ENCODE data around the gene RABEP1. TPM values are rescaled to one million over a fixed set of nuclear protein-coding genes. Genes with fewer than 3 reads are reported as not detected.

RABEP1 gene
- polyA plus RNA-seq, 1 experiment: 46.9 TPM

DNA sequence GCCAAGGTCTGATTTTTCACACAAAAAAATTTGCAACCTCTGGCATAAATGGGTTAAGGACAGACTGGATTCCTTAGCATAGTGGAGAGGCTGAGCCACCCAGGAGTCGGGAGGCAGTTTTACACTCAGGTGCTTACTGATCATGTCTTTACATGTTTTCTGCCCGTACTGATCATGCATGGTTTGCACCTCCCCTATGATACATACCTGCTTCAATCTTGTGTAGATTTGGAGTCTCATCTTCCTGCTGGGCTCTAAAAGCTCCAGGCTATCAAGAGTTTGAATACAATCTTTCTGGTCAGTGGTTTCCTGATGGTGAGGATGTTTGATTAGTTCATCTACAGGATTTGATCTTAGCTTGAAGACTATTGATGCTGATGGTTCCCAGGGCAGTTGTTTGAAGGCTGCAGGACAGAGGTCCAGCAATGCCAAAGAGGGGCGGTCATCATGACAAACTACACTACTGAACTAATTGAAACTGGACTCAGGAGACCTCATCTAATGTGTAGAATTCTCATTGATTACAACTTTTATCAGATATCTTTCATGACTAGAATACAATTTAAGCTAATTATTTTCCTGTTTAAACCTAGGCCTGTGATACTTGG is 150.0 kb downstream of the RABEP1 start:
- TF ChIP-seq, protein P1, sequence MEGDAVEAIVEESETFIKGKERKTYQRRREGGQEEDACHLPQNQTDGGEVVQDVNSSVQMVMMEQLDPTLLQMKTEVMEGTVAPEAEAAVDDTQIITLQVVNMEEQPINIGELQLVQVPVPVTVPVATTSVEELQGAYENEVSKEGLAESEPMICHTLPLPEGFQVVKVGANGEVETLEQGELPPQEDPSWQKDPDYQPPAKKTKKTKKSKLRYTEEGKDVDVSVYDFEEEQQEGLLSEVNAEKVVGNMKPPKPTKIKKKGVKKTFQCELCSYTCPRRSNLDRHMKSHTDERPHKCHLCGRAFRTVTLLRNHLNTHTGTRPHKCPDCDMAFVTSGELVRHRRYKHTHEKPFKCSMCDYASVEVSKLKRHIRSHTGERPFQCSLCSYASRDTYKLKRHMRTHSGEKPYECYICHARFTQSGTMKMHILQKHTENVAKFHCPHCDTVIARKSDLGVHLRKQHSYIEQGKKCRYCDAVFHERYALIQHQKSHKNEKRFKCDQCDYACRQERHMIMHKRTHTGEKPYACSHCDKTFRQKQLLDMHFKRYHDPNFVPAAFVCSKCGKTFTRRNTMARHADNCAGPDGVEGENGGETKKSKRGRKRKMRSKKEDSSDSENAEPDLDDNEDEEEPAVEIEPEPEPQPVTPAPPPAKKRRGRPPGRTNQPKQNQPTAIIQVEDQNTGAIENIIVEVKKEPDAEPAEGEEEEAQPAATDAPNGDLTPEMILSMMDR (IDR thresholded peaks at IDR 0.05; ENCODE audit: low read depth, low read length): no peak
- CTCF ChIA-PET: interaction anchor here (0.6 kb wide), 1 partner anchor 182 kb away, joined by 3 read pairs; no protein-coding TSS in a partner anchor
- POLR2A ChIA-PET: no interaction called here
- Histone ChIP-seq H3K27ac (ENCODE audit: low read depth, low read length) (no peak overlapping the region), H3K9me3 (ENCODE audit: control insufficient read depth, insufficient read depth, low read length) (no peaks in the 10 kb centered on the region), H3K27me3 (ENCODE audit: control insufficient read depth, insufficient read depth, low read length) (no peaks in the 10 kb centered on the region), H3K4me3 (ENCODE audit: low read depth, low read length) (no peak overlapping the region)
- no peak for DNase-seq (ENCODE audit: low read depth, low spot score)

DNA sequence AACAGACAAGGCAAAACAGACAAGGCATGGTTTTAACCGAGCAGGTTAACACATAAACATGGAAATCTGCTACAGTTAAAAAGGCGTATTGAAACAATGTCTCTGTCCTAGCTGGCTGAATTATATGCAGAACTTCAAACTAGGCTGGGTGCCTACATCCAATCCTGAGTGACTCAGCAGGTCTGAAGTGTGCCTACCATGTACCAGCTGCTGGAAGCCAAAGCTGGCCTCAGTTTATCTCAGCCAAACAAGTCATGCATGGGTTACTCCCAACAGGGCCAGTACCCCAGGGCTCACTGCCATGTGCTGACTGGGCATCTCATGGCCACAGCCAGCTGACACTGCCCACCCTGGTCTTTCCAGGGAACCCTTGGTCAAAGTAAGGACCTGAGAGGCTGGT is 152.9 kb downstream of the RABEP1 start:
- no peaks in the 10 kb centered on the region for H3K27me3 ChIP-seq (ENCODE audit: control insufficient read depth, insufficient read depth, low read length)
- TF ChIP-seq, protein P1 (IDR thresholded peaks at IDR 0.05; ENCODE audit: low read depth, low read length): no peak
- ChIA-PET CTCF (no interaction called here), POLR2A (no interaction called here)
- no peaks in the 10 kb centered on the region for H3K9me3 ChIP-seq (ENCODE audit: control insufficient read depth, insufficient read depth, low read length)
- no peak overlapping the region for H3K4me3 ChIP-seq (ENCODE audit: low read depth, low read length)
- no peak overlapping the region for H3K27ac ChIP-seq (ENCODE audit: low read depth, low read length)
- DNase-seq (ENCODE audit: low read depth, low spot score): no peak

Other genes with a start within 250 kb of the RABEP1 start
- not detected in 2 replicates for gene SLC52A1, start 246.9 kb upstream of the RABEP1 start, polyA plus RNA-seq (2011; rRNA removed)
- gene ZFP3, start 203.8 kb upstream of the RABEP1 start, polyA plus RNA-seq (2011; rRNA removed): 2.3 and 3.0 TPM in 2 replicates
- 4.2 and 4.8 TPM in 2 replicates for gene ZNF232, start 170.4 kb upstream of the RABEP1 start, polyA plus RNA-seq (2011; rRNA removed)
- gene USP6, start 166.3 kb upstream of the RABEP1 start, polyA plus RNA-seq (2011; rRNA removed): not detected in 2 replicates
- gene ZNF594, start 90.4 kb upstream of the RABEP1 start, polyA plus RNA-seq (2011; rRNA removed): 3.6 and 4.5 TPM in 2 replicates
- gene SCIMP, start 47.4 kb upstream of the RABEP1 start, polyA plus RNA-seq (2011; rRNA removed): not detected in 2 replicates
- gene NUP88, start 137.4 kb downstream of the RABEP1 start, polyA plus RNA-seq (2011; rRNA removed): 67.9 and 74.7 TPM in 2 replicates
- gene RPAIN, start 137.9 kb downstream of the RABEP1 start, polyA plus RNA-seq (2011; rRNA removed): 33.0 and 37.5 TPM in 2 replicates
- 133 and 175 TPM in 2 replicates for gene C1QBP, start 156.9 kb downstream of the RABEP1 start, polyA plus RNA-seq (2011; rRNA removed)
- gene DHX33, start 186.7 kb downstream of the RABEP1 start, polyA plus RNA-seq (2011; rRNA removed): 10.0 and 11.3 TPM in 2 replicates
- 88.2 and 101 TPM in 2 replicates for gene DERL2, start 203.9 kb downstream of the RABEP1 start, polyA plus RNA-seq (2011; rRNA removed)
- 10.0 and 13.7 TPM in 2 replicates for gene MIS12, start 204.3 kb downstream of the RABEP1 start, polyA plus RNA-seq (2011; rRNA removed)

All from AG04450 (cell line).